K562 (cell line): ENCODE results near the gene SCUBE1. TPM values are rescaled to one million over a fixed set of nuclear protein-coding genes. Genes with fewer than 3 reads are reported as not detected.
A peak's percentile ranks its signal among the peaks of the same experiment; 100 is the strongest.

Experiments used
- CLOCK ChIP-seq: fragments of 250-450 bp; sonication (Bioruptor Pico); IDR thresholded peaks from 2 replicates; pipeline ENCODE4 v1.4.0; 2020; ENCODE audit warnings: mild to moderate bottlenecking, moderate library complexity, borderline replicate concordance
- ESRRB ChIP-seq: fragments of 250-450 bp; sonication (Bioruptor Pico); IDR thresholded peaks from 2 replicates; pipeline ENCODE4 v1.5.0; 2020; ENCODE audit warnings: mild to moderate bottlenecking, moderate library complexity, borderline replicate concordance
- NR0B1 ChIP-seq: fragments of 450-650 bp; IDR thresholded peaks from one replicate; pipeline ENCODE4 v1.6.1; 2018; ENCODE audit warnings: mild to moderate bottlenecking, moderate library complexity; ENCODE audit not compliant: partially characterized antibody
- REST ChIP-seq, 2 experiments: fragments of 450-650 bp; formaldehyde crosslinking in 1 of 2; IDR thresholded peaks; 2 replicates each; pipeline versions ENCODE4 v1.4.0 to v1.6.1; 2014 to 2020; ENCODE audit warnings: mild to moderate bottlenecking in 2 of 2, borderline replicate concordance in 1 of 2, low read depth in 1 of 2
- SMAD4 ChIP-seq: fragments of 250-450 bp; sonication (Bioruptor Pico); conservative IDR thresholded peaks from 2 replicates; pipeline ENCODE4 v1.8.0; 2021; ENCODE audit warnings: inconsistent platforms, mild to moderate bottlenecking, moderate library complexity
- ZBTB49 ChIP-seq: sonication (generic); formaldehyde crosslinking; IDR thresholded peaks from 2 replicates; pipeline ENCODE4 v1.8.0; 2022; ENCODE audit warnings: missing genetic modification reagents, mild to moderate bottlenecking, borderline replicate concordance
- polyA plus RNA-seq, 8 experiments: library from polyadenylated mRNA; depleted of rRNA in 4 of 8; stranded (reverse) in 5 of 8; unstranded in 3 of 8; fragments of >200 nt; fragmentation: Nextera tagmentation in 2 of 8; fragmentation: Illumina TruSeq in 1 of 8; extraction: Ambion mirVana in 2 of 8; extraction: Trizol in 1 of 8; gene quantifications; 2 replicates each; pipeline versions ENCODE4 v1.2.1 to v1.2.3, GENCODE V29; 2011 to 2014; ENCODE audit warnings: inconsistent platforms in 1 of 8, missing spikeins in 1 of 8
- total RNA-seq, 7 experiments: library from RNA; depleted of rRNA in 6 of 7; stranded (reverse); fragments of >200 nt in 6 of 7; fragmentation: Illumina TruSeq in 2 of 7; extraction: Trizol in 2 of 7; gene quantifications; 2 replicates each; pipeline versions ENCODE4 v1.2.1 to v1.2.3, GENCODE V29; 2011 to 2021; ENCODE audit warnings: low replicate concordance in 1 of 7

Gene SCUBE1
- total and polyA plus RNA-seq, 9 of the 15 experiments (the other 6 are each of a cell fraction or from before 2014, with no cell fraction given) = 0.03 to 0.47 (median 0.29) TPM; not detected in 6

- peak; percentile 20; the same call in 1 of the 2 replicates for TF ChIP-seq REST (IDR thresholded peaks at IDR 0.05; ENCODE audit: borderline replicate concordance)
- no peak for TF ChIP-seq REST (CRISPR knock-in tag; IDR thresholded peaks at IDR 0.05; ENCODE audit: low read depth)
- no peak for TF ChIP-seq SMAD4 (CRISPR knock-in tag)
- TF ChIP-seq ESRRB = no peak
- no peak for TF ChIP-seq ZBTB49 (CRISPR knock-in tag)
- TF ChIP-seq NR0B1 = no peak
- no peak for TF ChIP-seq CLOCK (CRISPR knock-in tag)
Measured at GRCh38 chr22:43275545-43276317, 67.4 kb downstream of the SCUBE1 start (continued).
